Liver (tissue), 9 donors: ENCODE measurements around the gene DNAJB6. TPM values are rescaled to one million over a fixed set of nuclear protein-coding genes. Genes with fewer than 3 reads are reported as not detected.

Source experiments
- DNase-seq: peaks from one replicate; pipeline ENCODE4 v3.0.0-alpha.2; 2017; ENCODE audit warnings: low spot score
- H3K27ac ChIP-seq, 2 donors: one replicate each; pipeline ENCODE4 v1.7.0; 2013; ENCODE audit warnings: inconsistent platforms in 2 of 2, low read length in 2 of 2, control low read depth in 1 of 2, low read depth in 1 of 2, mild to moderate bottlenecking in 1 of 2
- H3K27me3 ChIP-seq, 4 donors: one replicate each; pipeline versions ENCODE4 v1.6.1 to v1.7.0; 2013; ENCODE audit warnings: low read length in 3 of 4, inconsistent platforms in 1 of 4, mild to moderate bottlenecking in 1 of 4, moderate library complexity in 1 of 4; ENCODE audit not compliant: control insufficient read depth in 4 of 4, insufficient read depth in 4 of 4
- H3K36me3 ChIP-seq, 4 donors: one replicate each; pipeline versions ENCODE4 v1.6.1 to v1.7.0; 2013; ENCODE audit warnings: low read length in 3 of 4, mild to moderate bottlenecking in 3 of 4, low read depth in 1 of 4, moderate library complexity in 1 of 4; ENCODE audit not compliant: control insufficient read depth in 4 of 4, insufficient read depth in 3 of 4
- H3K4me1 ChIP-seq, 4 donors: one replicate each; pipeline versions ENCODE4 v1.6.1 to v1.7.0; 2013; ENCODE audit warnings: low read length in 3 of 4, mild to moderate bottlenecking in 3 of 4, moderate library complexity in 1 of 4; ENCODE audit not compliant: control insufficient read depth in 4 of 4, insufficient read depth in 4 of 4
- H3K4me3 ChIP-seq, 3 donors: one replicate each; pipeline versions ENCODE4 v1.6.1 to v1.7.0; 2013; ENCODE audit warnings: low read length in 3 of 3, control low read depth in 1 of 3, low read depth in 1 of 3, mild to moderate bottlenecking in 1 of 3
- H3K9ac ChIP-seq, 2 donors: one replicate each; pipeline ENCODE4 v1.7.0; 2013; ENCODE audit warnings: low read length in 2 of 2, mild to moderate bottlenecking in 2 of 2, moderate library complexity in 2 of 2, control low read depth in 1 of 2, low read depth in 1 of 2
- H3K9me3 ChIP-seq, 4 donors: one replicate each; pipeline versions ENCODE4 v1.6.1 to v1.7.0; 2013; ENCODE audit warnings: low read length in 3 of 4; ENCODE audit not compliant: control insufficient read depth in 4 of 4
- EGR1 ChIP-seq, 2 donors: IDR thresholded peaks; 2 replicates each; pipeline ENCODE4 v1.6.1; 2016 to 2018; ENCODE audit warnings: antibody characterized with exemption in 2 of 2, low read depth in 2 of 2
- FOXA1 ChIP-seq: IDR thresholded peaks from 2 replicates; pipeline ENCODE4 v1.6.1; 2016; ENCODE audit warnings: antibody characterized with exemption
- FOXA2 ChIP-seq: IDR thresholded peaks from 2 replicates; pipeline ENCODE4 v1.6.1; 2016; ENCODE audit warnings: antibody characterized with exemption
- GABPA ChIP-seq, 2 donors: IDR thresholded peaks in 1 of 2; conservative IDR thresholded peaks in 1 of 2; 2 replicates each; pipeline ENCODE4 v1.6.1; 2016; ENCODE audit warnings: antibody characterized with exemption in 2 of 2, mild to moderate bottlenecking in 1 of 2, moderate library complexity in 1 of 2
- HNF4A ChIP-seq, 2 donors: conservative IDR thresholded peaks; 2 replicates each; pipeline ENCODE4 v1.6.1; 2016; ENCODE audit warnings: antibody characterized with exemption in 2 of 2, mild to moderate bottlenecking in 2 of 2
- HNF4G ChIP-seq: IDR thresholded peaks from 2 replicates; pipeline ENCODE4 v1.6.1; 2016; ENCODE audit warnings: antibody characterized with exemption
- JUND ChIP-seq, 2 donors: IDR thresholded peaks; 2 replicates each; pipeline ENCODE4 v1.6.1; 2016; ENCODE audit warnings: antibody characterized with exemption in 2 of 2
- NR2F2 ChIP-seq: IDR thresholded peaks from 2 replicates; pipeline ENCODE4 v1.6.1; 2016; ENCODE audit warnings: antibody characterized with exemption
- RAD21 ChIP-seq, 2 donors: IDR thresholded peaks; 2 replicates each; pipeline ENCODE4 v1.6.1; 2016; ENCODE audit warnings: antibody characterized with exemption in 2 of 2, mild to moderate bottlenecking in 2 of 2
- RXRA ChIP-seq, 2 donors: IDR thresholded peaks; 2 replicates each; pipeline ENCODE4 v1.6.1; 2017 to 2018; ENCODE audit warnings: antibody characterized with exemption in 2 of 2, mild to moderate bottlenecking in 1 of 2
- SP1 ChIP-seq: IDR thresholded peaks from 2 replicates; pipeline ENCODE4 v1.6.1; 2018; ENCODE audit warnings: antibody characterized with exemption, mild to moderate bottlenecking
- TAF1 ChIP-seq: conservative IDR thresholded peaks from 2 replicates; pipeline ENCODE4 v1.6.1; 2016; ENCODE audit warnings: antibody characterized with exemption, mild to moderate bottlenecking
- YY1 ChIP-seq: IDR thresholded peaks from 2 replicates; pipeline ENCODE4 v1.6.1; 2016; ENCODE audit warnings: antibody characterized with exemption, mild to moderate bottlenecking
- WGBS: extraction: QIAGEN DNeasy Blood & Tissue Kit; methylation state at CpG from one replicate; pipeline ENCODE4 v1.1.7; 2013; 5-methylcytosine and 5-hydroxymethylcytosine counted together
- polyA plus RNA-seq, 2 donors: library from polyadenylated mRNA; stranded (reverse) in 1 of 2; unstranded in 1 of 2; fragments of 200-250 nt in 1 of 2; fragments of >200 nt in 1 of 2; fragmentation: Nextera tagmentation in 1 of 2; extraction: Ambion mirVana in 1 of 2; gene quantifications; one replicate each; pipeline versions ENCODE4 v1.2.1 to v1.2.3, GENCODE V29; 2013 to 2015
- total RNA-seq, 2 donors: library from RNA; depleted of rRNA; stranded (reverse); fragments of >200 nt; gene quantifications; one replicate each; pipeline ENCODE4 v1.2.3, GENCODE V29; 2014
- TF ChIP-seq, protein P1 (sequence below): IDR thresholded peaks from 2 replicates; pipeline ENCODE4 v1.6.1; 2016; ENCODE audit warnings: antibody characterized with exemption
- TF ChIP-seq, protein P2 (sequence below): IDR thresholded peaks from 2 replicates; pipeline ENCODE4 v1.6.1; 2016; ENCODE audit warnings: antibody characterized with exemption
- TF ChIP-seq, protein P3 (sequence below): IDR thresholded peaks from 2 replicates; pipeline ENCODE4 v1.6.1; 2016; ENCODE audit warnings: antibody characterized with exemption, mild to moderate bottlenecking
- TF ChIP-seq, protein P4 (sequence below): fragments of 150-350 bp; IDR thresholded peaks from 2 replicates; pipeline ENCODE4 v1.5.1; 2017; ENCODE audit warnings: improper control_type of control experiment, low read depth, low read length; ENCODE audit not compliant: missing input control
- TF ChIP-seq, protein P5 (sequence below): IDR thresholded peaks from 2 replicates; pipeline ENCODE4 v1.6.1; 2016; ENCODE audit warnings: antibody characterized with exemption
- donor health status: healthy.
- donor health status: healthy.
- donor health status: healthy.
- donor health status: healthy.
- donor health status: healthy.

Gene DNAJB6
- total and polyA plus RNA-seq, 4 donors = 26.5 to 46.6 (median 42.4) TPM

DNA sequence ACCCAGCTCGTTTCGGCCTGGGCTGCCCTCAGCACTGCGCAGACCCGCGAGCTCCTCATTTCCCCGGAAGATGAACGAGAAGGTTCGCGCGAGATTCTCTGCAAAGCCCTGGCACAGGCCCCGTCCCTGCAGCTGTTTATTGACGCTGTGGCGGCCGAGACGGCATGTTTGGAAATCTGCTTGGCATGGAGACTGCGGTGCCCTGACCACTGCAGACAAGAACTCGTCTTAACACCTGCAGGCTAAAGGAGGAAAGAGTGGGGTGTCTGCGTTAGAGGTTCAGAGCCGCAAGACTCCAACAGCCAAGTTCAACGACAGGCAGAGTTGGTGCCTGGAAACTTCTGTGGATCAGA lies 125.6 kb downstream of the DNAJB6 start:
- TF ChIP-seq HNF4G (no peak), NR2F2 (no peak), RAD21 (IDR thresholded peaks at IDR 0.05) (no peak), FOXA1 (no peak), GABPA (IDR thresholded peaks at IDR 0.05 in 1 of 2, conservative IDR thresholded peaks at IDR 0.05 in 1 of 2) (no peak), FOXA2 (no peak), TAF1 (no peak), EGR1 (IDR thresholded peaks at IDR 0.05; ENCODE audit: low read depth in 2 of 2) (no peak), SP1 (no peak), RXRA (IDR thresholded peaks at IDR 0.05) (no peak), JUND (IDR thresholded peaks at IDR 0.05) (no peak)
- TF ChIP-seq, protein P1, sequence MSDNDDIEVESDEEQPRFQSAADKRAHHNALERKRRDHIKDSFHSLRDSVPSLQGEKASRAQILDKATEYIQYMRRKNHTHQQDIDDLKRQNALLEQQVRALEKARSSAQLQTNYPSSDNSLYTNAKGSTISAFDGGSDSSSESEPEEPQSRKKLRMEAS = no peak
- TF ChIP-seq, protein P2, sequence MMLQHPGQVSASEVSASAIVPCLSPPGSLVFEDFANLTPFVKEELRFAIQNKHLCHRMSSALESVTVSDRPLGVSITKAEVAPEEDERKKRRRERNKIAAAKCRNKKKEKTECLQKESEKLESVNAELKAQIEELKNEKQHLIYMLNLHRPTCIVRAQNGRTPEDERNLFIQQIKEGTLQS = no peak
- Histone ChIP-seq H3K9me3 (no peaks in the 10 kb centered on the region), H3K27ac (no peak overlapping the region), H3K4me3 (no peak overlapping the region), H3K9ac (no peak overlapping the region), H3K36me3 (no peaks in the 10 kb centered on the region), H3K4me1 (no peaks in the 10 kb centered on the region), H3K27me3 (no peaks in the 10 kb centered on the region)
- WGBS = 86% methylated on average over 20 of the region's 20 CpGs
- DNase-seq = no peak

DNA sequence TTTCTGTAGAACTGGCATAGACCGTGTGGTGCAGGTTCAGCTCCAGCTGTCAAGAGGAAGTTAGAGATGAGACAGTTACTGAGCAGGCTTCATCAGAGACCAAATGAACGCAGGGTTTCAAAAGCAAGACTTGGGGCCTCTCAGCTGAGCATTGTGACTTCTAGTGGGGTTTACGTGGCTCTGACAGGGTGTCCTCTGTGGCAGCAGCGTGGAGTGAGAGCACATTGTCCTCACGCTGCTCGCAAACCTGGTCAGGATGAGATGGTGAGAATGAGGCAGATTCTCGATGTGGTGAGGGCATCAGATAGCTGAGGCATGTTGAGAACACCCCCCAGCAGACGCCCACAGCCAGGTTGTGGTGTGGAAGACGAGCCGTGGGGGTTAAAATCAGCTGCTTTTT lies 126.0 kb downstream of the DNAJB6 start:
- 75% methylated on average over 10 of the region's 10 CpGs for WGBS
- TF ChIP-seq NR2F2 (no peak), HNF4A (conservative IDR thresholded peaks at IDR 0.05) (no peak), YY1 (no peak), SP1 (no peak), HNF4G (no peak), TAF1 (no peak), JUND (IDR thresholded peaks at IDR 0.05) (no peak), EGR1 (IDR thresholded peaks at IDR 0.05; ENCODE audit: low read depth in 2 of 2) (no peak), RXRA (IDR thresholded peaks at IDR 0.05) (no peak), FOXA1 (no peak), FOXA2 (no peak), RAD21 (IDR thresholded peaks at IDR 0.05) (no peak), GABPA (IDR thresholded peaks at IDR 0.05 in 1 of 2, conservative IDR thresholded peaks at IDR 0.05 in 1 of 2) (no peak)
- TF ChIP-seq, protein P3, sequence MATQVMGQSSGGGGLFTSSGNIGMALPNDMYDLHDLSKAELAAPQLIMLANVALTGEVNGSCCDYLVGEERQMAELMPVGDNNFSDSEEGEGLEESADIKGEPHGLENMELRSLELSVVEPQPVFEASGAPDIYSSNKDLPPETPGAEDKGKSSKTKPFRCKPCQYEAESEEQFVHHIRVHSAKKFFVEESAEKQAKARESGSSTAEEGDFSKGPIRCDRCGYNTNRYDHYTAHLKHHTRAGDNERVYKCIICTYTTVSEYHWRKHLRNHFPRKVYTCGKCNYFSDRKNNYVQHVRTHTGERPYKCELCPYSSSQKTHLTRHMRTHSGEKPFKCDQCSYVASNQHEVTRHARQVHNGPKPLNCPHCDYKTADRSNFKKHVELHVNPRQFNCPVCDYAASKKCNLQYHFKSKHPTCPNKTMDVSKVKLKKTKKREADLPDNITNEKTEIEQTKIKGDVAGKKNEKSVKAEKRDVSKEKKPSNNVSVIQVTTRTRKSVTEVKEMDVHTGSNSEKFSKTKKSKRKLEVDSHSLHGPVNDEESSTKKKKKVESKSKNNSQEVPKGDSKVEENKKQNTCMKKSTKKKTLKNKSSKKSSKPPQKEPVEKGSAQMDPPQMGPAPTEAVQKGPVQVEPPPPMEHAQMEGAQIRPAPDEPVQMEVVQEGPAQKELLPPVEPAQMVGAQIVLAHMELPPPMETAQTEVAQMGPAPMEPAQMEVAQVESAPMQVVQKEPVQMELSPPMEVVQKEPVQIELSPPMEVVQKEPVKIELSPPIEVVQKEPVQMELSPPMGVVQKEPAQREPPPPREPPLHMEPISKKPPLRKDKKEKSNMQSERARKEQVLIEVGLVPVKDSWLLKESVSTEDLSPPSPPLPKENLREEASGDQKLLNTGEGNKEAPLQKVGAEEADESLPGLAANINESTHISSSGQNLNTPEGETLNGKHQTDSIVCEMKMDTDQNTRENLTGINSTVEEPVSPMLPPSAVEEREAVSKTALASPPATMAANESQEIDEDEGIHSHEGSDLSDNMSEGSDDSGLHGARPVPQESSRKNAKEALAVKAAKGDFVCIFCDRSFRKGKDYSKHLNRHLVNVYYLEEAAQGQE = no peak
- TF ChIP-seq, protein P2 = no peak
- TF ChIP-seq, protein P4, sequence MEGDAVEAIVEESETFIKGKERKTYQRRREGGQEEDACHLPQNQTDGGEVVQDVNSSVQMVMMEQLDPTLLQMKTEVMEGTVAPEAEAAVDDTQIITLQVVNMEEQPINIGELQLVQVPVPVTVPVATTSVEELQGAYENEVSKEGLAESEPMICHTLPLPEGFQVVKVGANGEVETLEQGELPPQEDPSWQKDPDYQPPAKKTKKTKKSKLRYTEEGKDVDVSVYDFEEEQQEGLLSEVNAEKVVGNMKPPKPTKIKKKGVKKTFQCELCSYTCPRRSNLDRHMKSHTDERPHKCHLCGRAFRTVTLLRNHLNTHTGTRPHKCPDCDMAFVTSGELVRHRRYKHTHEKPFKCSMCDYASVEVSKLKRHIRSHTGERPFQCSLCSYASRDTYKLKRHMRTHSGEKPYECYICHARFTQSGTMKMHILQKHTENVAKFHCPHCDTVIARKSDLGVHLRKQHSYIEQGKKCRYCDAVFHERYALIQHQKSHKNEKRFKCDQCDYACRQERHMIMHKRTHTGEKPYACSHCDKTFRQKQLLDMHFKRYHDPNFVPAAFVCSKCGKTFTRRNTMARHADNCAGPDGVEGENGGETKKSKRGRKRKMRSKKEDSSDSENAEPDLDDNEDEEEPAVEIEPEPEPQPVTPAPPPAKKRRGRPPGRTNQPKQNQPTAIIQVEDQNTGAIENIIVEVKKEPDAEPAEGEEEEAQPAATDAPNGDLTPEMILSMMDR = no peak
- TF ChIP-seq, protein P1 = no peak
- TF ChIP-seq, protein P5, sequence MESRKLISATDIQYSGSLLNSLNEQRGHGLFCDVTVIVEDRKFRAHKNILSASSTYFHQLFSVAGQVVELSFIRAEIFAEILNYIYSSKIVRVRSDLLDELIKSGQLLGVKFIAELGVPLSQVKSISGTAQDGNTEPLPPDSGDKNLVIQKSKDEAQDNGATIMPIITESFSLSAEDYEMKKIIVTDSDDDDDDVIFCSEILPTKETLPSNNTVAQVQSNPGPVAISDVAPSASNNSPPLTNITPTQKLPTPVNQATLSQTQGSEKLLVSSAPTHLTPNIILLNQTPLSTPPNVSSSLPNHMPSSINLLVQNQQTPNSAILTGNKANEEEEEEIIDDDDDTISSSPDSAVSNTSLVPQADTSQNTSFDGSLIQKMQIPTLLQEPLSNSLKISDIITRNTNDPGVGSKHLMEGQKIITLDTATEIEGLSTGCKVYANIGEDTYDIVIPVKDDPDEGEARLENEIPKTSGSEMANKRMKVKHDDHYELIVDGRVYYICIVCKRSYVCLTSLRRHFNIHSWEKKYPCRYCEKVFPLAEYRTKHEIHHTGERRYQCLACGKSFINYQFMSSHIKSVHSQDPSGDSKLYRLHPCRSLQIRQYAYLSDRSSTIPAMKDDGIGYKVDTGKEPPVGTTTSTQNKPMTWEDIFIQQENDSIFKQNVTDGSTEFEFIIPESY = no peak

More for the DNA sequence above, 126.0 kb downstream of the DNAJB6 start:
- Histone ChIP-seq H3K36me3 (no peaks in the 10 kb centered on the region), H3K4me1 (no peaks in the 10 kb centered on the region), H3K27ac (no peak overlapping the region), H3K9me3 (no peaks in the 10 kb centered on the region), H3K4me3 (no peak overlapping the region), H3K9ac (no peak overlapping the region), H3K27me3 (no peaks in the 10 kb centered on the region)
- no peak for DNase-seq
